Adrenal gland (tissue), 12 donors: ENCODE results near the gene DGKG. TPM values are rescaled to one million over a fixed set of nuclear protein-coding genes. Genes with fewer than 3 reads are reported as not detected.

ENCODE experiments used
- DNase-seq, 7 donors: peaks; one replicate each; pipeline ENCODE4 v3.0.0-alpha.2; 2019 to 2020
- H3K27ac ChIP-seq, 5 donors: fragments of 200-600 bp; sonication (generic) in 4 of 5; 1 replicate in 3 of 5; 2 replicates in 2 of 5; pipeline versions ENCODE4 v1.5.1 to v1.8.0; 2016 to 2020; ENCODE audit warnings: mild to moderate bottlenecking in 1 of 5
- H3K27me3 ChIP-seq: fragments of 200-600 bp; 2 replicates; pipeline ENCODE4 v1.8.0; 2021
- H3K36me3 ChIP-seq, 2 donors: fragments of 200-600 bp; replicated peaks in 1 of 2; 1 replicate in 1 of 2; 2 replicates in 1 of 2; pipeline versions ENCODE4 v1.5.1 to v1.8.0; 2018 to 2022
- H3K4me1 ChIP-seq, 2 donors: fragments of 200-600 bp; replicated peaks in 1 of 2; 1 replicate in 1 of 2; 2 replicates in 1 of 2; pipeline versions ENCODE4 v1.5.1 to v1.8.0; 2018 to 2021
- H3K4me3 ChIP-seq, 4 donors: fragments of 200-600 bp; sonication (generic) in 3 of 4; one replicate each; pipeline ENCODE4 v1.5.1; 2016 to 2018
- H3K9me3 ChIP-seq, 3 donors: fragments of 200-600 bp; sonication (generic) in 1 of 3; replicated peaks in 1 of 3; 1 replicate in 2 of 3; 2 replicates in 1 of 3; pipeline versions ENCODE4 v1.5.1 to v1.8.0; 2016 to 2021
- CTCF ChIP-seq, 6 experiments: fragments of 450-650 bp in 4 of 6; fragments of 200-600 bp in 2 of 6; sonication (generic) in 1 of 6; IDR thresholded peaks; 1 replicate in 5 of 6; 2 replicates in 1 of 6; pipeline versions ENCODE4 v1.5.1 to v1.8.0; 2016 to 2021; ENCODE audit warnings: antibody characterized with exemption in 6 of 6, mild to moderate bottlenecking in 2 of 6, moderate library complexity in 1 of 6
- POLR2A ChIP-seq, 2 donors: fragments of 450-650 bp; IDR thresholded peaks; one replicate each; pipeline ENCODE4 v1.6.1; 2017; ENCODE audit warnings: antibody characterized with exemption in 2 of 2, mild to moderate bottlenecking in 2 of 2, moderate library complexity in 1 of 2
- WGBS, 4 donors: extraction: QIAGEN DNeasy Blood & Tissue Kit in 2 of 4; methylation state at CpG; one replicate each; pipeline versions ENCODE4 v1.1.5 to v1.1.7; 2013 to 2017; 5-methylcytosine and 5-hydroxymethylcytosine counted together
- intact Hi-C, 2 donors: fragments of 100-400 bp; cut with DNase I; formaldehyde crosslinking; loops; one replicate each; pipeline versions ENCODE4 v1.14.1 to v1.15.0; 2022 to 2023
- polyA plus RNA-seq, 3 donors: library from polyadenylated mRNA; stranded (reverse); fragments of 200-250 nt in 2 of 3; fragments of 350-450 nt in 1 of 3; fragmentation: Illumina TruSeq in 1 of 3; extraction: RNeasy Lipid Tissue Mini Kit (QIAGEN cat#74804) in 1 of 3; gene quantifications; one replicate each; pipeline ENCODE4 v1.2.3, GENCODE V29; 2013 to 2014
- total RNA-seq, 9 donors: library from RNA; depleted of rRNA in 4 of 9; stranded (reverse); fragments of >200 nt in 4 of 9; fragments of 120-200 nt in 1 of 9; fragmentation: NEBNext Ultra II Directional in 1 of 9; extraction: Animal tissue kit (Norgen Biotek cat#: 25700) in 1 of 9; gene quantifications; one replicate each; pipeline versions ENCODE4 v1.1.0 to v1.2.4, GENCODE V29; 2013 to 2023
- donor health status: healthy with polysubstance abuse.
- donor health status: Bipolar disorder and iron deficiency.
- donor health status: DM: yes; HTN: yes; CAD: no.
- donor health status: DM: no; HTN: no; CAD: no.
- donor health status: DM: no; HTN: no; CAD: no.
- donor health status: DM: yes; HTN: yes; CAD: no.

The DGKG gene
- total and polyA plus RNA-seq, 12 donors = 2.9 to 43.7 (median 28.3) TPM

GRCh38 chr3:186217820-186218164, 144.2 kb downstream of the DGKG start:
- peak in 5 of 7 donors; percentile 30 to 72 (median 43) for DNase-seq
- Histone ChIP-seq H3K4me3 (no peak overlapping the region), H3K27ac (peak overlapping the region; percentile 10 to 73 (median 58)), H3K4me1 (peaks cover 25 to 43% of the 10 kb centered on the region in 2 donors), H3K36me3 (no peaks in the 10 kb centered on the region), H3K27me3 (no peaks in the 10 kb centered on the region), H3K9me3 (no peaks in the 10 kb centered on the region)
- intact Hi-C loops = loop anchor here in 1 of 2 donors (10.0 kb wide), 1 partner anchor 113 kb away; the partner anchor contains the start of gene ETV5
- 33 to 60% (median 54%) methylated on average over 1 of the region's 1 CpG for WGBS, 4 donors
- TF ChIP-seq POLR2A (IDR thresholded peaks at IDR 0.05) (no peak), CTCF (IDR thresholded peaks at IDR 0.05) (no peak)

- H3K27ac ChIP-seq = peak overlapping the region; percentile 10 to 73 (median 58)
- TF ChIP-seq POLR2A (IDR thresholded peaks at IDR 0.05) (peak in 1 of 2 donors; percentile 43), CTCF (IDR thresholded peaks at IDR 0.05) (no peak)
- peaks cover 25 to 46% of the 10 kb centered on the region in 2 donors for H3K4me1 ChIP-seq
- intact Hi-C loops = loop anchor here in 1 of 2 donors (10.0 kb wide), 1 partner anchor 112 kb away; the partner anchor contains the start of gene ETV5
- no peaks in the 10 kb centered on the region for H3K27me3 ChIP-seq
- 65 to 77% (median 69%) methylated on average over 4 of the region's 4 CpGs for WGBS, 4 donors
- DNase-seq = peak in 1 of 7 donors; percentile 42
- no peaks in the 10 kb centered on the region for H3K36me3 ChIP-seq
- H3K9me3 ChIP-seq = no peaks in the 10 kb centered on the region
- no peak overlapping the region for H3K4me3 ChIP-seq
Measured at GRCh38 chr3:186216900-186217819, 144.9 kb downstream of the DGKG start.

GRCh38 chr3:186214670-186215069, 147.4 kb downstream of the DGKG start:
- Histone ChIP-seq H3K27ac (peak overlapping the region in 2 of 5 donors; percentile 4 to 46), H3K4me3 (no peak overlapping the region), H3K4me1 (peaks cover 27 to 51% of the 10 kb centered on the region in 2 donors), H3K36me3 (no peaks in the 10 kb centered on the region), H3K9me3 (no peaks in the 10 kb centered on the region), H3K27me3 (no peaks in the 10 kb centered on the region)
- DNase-seq = no peak
- intact Hi-C loops = loop anchor here in 1 of 2 donors (10.0 kb wide), 1 partner anchor 110 kb away; the partner anchor contains the start of gene ETV5
- 61 to 87% (median 82%) methylated on average over 2 of the region's 2 CpGs for WGBS, 4 donors
- TF ChIP-seq CTCF (IDR thresholded peaks at IDR 0.05) = no peak
- no peak for TF ChIP-seq POLR2A (IDR thresholded peaks at IDR 0.05)

GRCh38 chr3:186213946-186214345, 148.1 kb downstream of the DGKG start:
- DNase-seq = peak in 3 of 7 donors; percentile 37 to 62 (median 47)
- H3K27me3 ChIP-seq = no peaks in the 10 kb centered on the region
- peaks cover 33 to 58% of the 10 kb centered on the region in 2 donors for H3K4me1 ChIP-seq
- no peak for TF ChIP-seq CTCF (IDR thresholded peaks at IDR 0.05)
- TF ChIP-seq POLR2A (IDR thresholded peaks at IDR 0.05) = no peak
- H3K9me3 ChIP-seq = no peaks in the 10 kb centered on the region
- peak overlapping the region; percentile 4 to 85 (median 46) for H3K27ac ChIP-seq
- no peak overlapping the region for H3K4me3 ChIP-seq
- H3K36me3 ChIP-seq = no peaks in the 10 kb centered on the region
- WGBS, 4 donors = 14 to 33% (median 30%) methylated on average over 4 of the region's 4 CpGs
- intact Hi-C loops = loop anchor here in 1 of 2 donors (10.0 kb wide), 1 partner anchor 109 kb away; the partner anchor contains the start of gene ETV5
